HEK293 (cell line): ENCODE measurements around the gene CALM3.

Experiments
- REST ChIP-seq: fragments of 450-650 bp; formaldehyde crosslinking; IDR thresholded peaks from 2 replicates; pipeline ENCODE4 v1.5.1; 2016; ENCODE audit warnings: missing biosample characterization, missing genetic modification characterization
- SALL2 ChIP-seq: fragments of 450-650 bp; formaldehyde crosslinking; IDR thresholded peaks from 2 replicates; pipeline ENCODE4 v1.5.0; 2017; ENCODE audit warnings: missing biosample characterization, mild to moderate bottlenecking, missing genetic modification characterization, borderline replicate concordance
- ZNF391 ChIP-seq: fragments of 450-650 bp; formaldehyde crosslinking; IDR thresholded peaks from 2 replicates; pipeline ENCODE4 v1.5.1; 2016; ENCODE audit warnings: low read depth, missing biosample characterization, missing genetic modification characterization, borderline replicate concordance
- ZNF426 ChIP-seq: fragments of 450-650 bp; formaldehyde crosslinking; IDR thresholded peaks from 2 replicates; pipeline ENCODE4 v1.5.1; 2017; ENCODE audit warnings: missing biosample characterization, missing genetic modification characterization, mild to moderate bottlenecking, inconsistent platforms, moderate library complexity
- ZNF791 ChIP-seq: fragments of 450-650 bp; formaldehyde crosslinking; IDR thresholded peaks from 2 replicates; pipeline ENCODE4 v1.5.1; 2016; ENCODE audit warnings: missing biosample characterization, missing genetic modification characterization
- TF ChIP-seq, protein P1 (sequence below): fragments of 450-650 bp; formaldehyde crosslinking; IDR thresholded peaks from 2 replicates; pipeline ENCODE4 v1.5.1; 2016; ENCODE audit warnings: missing biosample characterization, missing genetic modification characterization
- TF ChIP-seq, protein P2 (sequence below): fragments of 450-650 bp; formaldehyde crosslinking; IDR thresholded peaks from 2 replicates; pipeline ENCODE4 v1.5.1; 2017; ENCODE audit warnings: missing biosample characterization, mild to moderate bottlenecking, missing genetic modification characterization, moderate library complexity

DNA sequence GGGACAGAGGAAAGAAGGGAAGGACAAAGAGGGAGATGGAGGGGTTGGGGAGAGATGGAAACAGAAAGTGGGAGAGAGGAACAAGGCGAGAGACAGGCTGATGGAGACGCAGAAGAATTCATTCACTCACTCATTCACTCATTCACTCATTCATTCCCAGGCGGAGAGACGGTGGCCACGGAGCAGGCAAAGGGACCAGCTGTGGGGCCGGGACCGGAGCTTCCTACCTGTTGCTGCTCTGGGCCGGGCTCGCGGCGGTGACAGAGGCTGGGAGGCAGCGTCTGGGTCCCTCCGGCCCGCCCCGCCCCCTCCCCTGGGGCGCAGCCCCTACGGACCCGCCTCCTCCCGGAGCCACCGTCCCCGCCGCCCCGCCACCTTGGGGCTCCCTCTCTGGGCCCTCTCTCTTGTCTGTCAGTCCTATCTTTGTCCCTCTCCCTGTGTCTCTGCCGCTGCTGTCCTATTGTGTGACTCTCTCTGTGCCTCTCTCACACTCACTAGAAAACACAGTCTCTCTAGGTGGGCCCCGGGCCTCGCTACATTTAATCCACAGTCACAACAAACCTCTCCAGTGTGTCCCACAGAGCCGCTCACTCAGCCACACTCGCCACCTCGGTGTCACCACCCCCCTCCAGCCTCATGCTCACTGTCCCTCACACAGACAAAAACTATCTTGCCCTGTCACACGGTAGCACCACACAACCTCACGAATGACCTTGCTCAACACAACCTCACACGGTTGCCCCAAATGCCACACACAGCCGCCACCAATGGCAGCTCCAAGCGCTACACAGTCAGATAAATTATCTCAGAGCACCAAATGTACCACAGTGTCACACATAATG is 35.0 kb downstream of the CALM3 start, which contains the start of gene GNG8:
- TF ChIP-seq REST (tag by site-specific recombination) (no peak), SALL2 (tag by site-specific recombination) (no peak), ZNF426 (no peak), ZNF391 (tag by site-specific recombination) (no peak), ZNF791 (tag by site-specific recombination) (no peak)
- TF ChIP-seq, protein P1, sequence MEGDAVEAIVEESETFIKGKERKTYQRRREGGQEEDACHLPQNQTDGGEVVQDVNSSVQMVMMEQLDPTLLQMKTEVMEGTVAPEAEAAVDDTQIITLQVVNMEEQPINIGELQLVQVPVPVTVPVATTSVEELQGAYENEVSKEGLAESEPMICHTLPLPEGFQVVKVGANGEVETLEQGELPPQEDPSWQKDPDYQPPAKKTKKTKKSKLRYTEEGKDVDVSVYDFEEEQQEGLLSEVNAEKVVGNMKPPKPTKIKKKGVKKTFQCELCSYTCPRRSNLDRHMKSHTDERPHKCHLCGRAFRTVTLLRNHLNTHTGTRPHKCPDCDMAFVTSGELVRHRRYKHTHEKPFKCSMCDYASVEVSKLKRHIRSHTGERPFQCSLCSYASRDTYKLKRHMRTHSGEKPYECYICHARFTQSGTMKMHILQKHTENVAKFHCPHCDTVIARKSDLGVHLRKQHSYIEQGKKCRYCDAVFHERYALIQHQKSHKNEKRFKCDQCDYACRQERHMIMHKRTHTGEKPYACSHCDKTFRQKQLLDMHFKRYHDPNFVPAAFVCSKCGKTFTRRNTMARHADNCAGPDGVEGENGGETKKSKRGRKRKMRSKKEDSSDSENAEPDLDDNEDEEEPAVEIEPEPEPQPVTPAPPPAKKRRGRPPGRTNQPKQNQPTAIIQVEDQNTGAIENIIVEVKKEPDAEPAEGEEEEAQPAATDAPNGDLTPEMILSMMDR (tag by site-specific recombination): no peak
- TF ChIP-seq, protein P2, sequence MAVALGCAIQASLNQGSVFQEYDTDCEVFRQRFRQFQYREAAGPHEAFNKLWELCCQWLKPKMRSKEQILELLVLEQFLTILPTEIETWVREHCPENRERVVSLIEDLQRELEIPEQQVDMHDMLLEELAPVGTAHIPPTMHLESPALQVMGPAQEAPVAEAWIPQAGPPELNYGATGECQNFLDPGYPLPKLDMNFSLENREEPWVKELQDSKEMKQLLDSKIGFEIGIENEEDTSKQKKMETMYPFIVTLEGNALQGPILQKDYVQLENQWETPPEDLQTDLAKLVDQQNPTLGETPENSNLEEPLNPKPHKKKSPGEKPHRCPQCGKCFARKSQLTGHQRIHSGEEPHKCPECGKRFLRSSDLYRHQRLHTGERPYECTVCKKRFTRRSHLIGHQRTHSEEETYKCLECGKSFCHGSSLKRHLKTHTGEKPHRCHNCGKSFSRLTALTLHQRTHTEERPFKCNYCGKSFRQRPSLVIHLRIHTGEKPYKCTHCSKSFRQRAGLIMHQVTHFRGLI: no peak
